GM19328 (cell line): Measurements from ENCODE around the gene TFR2.
"Not testable (repeated sequence)": the region's sequence is repeated elsewhere in the genome, so short reads cannot be mapped to it uniquely, and the experiment has no call there.

Experiments
- ATAC-seq: cut with Tn5 transposase; IDR thresholded peaks from one replicate; pipeline ENCODE4 v1.9.1; 2021; ENCODE audit warnings: mild to moderate bottlenecking, moderate library complexity; ENCODE audit not compliant: unreplicated experiment

The TFR2 gene

DNA sequence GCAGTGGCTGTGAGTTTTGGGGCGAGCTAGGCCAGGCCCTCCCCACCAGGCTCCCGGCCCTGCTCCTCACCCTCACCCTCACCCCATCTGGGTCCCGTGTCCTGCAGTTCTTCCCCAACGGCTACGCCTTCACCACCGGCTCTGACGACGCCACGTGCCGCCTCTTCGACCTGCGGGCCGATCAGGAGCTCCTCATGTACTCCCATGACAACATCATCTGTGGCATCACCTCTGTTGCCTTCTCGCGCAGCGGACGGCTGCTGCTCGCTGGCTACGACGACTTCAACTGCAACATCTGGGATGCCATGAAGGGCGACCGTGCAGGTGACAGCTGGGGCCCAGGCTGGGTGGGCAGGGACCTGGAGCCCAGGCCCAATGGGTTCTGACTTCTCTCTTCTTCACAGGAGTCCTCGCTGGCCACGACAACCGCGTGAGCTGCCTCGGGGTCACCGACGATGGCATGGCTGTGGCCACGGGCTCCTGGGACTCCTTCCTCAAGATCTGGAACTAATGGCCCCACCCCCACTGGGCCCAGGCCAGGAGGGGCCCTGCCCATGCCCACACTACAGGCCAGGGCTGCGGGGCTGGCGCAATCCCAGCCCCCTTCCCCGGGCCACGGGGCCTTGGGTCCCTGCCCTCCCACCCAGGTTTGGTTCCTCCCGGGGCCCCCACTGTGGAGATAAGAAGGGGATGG lies 37.1 kb upstream of the TFR2 start:
- ATAC-seq: no peak

DNA sequence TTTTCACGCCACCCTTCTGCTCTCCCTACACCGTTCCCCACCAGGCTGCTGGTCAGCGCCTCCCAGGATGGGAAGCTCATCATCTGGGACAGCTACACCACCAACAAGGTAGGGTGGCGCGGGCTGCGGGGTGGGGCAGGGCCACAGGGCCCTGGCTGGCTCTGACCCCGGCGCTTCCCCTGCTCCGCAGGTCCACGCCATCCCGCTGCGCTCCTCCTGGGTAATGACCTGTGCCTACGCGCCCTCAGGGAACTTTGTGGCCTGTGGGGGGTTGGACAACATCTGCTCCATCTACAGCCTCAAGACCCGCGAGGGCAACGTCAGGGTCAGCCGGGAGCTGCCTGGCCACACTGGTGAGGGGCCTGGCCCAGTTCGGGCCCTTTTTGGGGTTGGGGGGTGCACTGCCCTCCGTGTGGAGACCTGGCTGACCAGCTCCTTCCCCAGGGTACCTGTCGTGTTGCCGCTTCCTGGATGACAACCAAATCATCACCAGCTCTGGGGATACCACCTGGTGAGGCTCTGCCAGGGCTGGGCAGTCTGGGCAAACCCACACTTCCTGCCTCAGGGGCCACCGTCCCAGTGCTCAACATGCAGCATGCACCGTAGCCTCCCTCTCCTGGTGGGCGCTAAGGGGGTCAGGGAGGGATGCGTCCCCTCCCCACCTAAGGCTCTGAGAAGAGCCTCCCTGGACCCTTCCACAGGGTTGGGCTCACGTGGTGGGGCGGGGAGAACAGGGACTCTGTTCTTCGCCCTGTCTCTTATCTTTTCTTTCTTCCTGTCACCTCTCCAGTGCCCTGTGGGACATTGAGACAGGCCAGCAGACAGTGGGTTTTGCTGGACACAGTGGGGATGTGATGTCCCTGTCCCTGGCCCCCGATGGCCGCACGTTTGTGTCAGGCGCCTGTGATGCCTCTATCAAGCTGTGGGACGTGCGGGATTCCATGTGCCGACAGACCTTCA lies 36.2 kb upstream of the TFR2 start:
- no peak for ATAC-seq

DNA sequence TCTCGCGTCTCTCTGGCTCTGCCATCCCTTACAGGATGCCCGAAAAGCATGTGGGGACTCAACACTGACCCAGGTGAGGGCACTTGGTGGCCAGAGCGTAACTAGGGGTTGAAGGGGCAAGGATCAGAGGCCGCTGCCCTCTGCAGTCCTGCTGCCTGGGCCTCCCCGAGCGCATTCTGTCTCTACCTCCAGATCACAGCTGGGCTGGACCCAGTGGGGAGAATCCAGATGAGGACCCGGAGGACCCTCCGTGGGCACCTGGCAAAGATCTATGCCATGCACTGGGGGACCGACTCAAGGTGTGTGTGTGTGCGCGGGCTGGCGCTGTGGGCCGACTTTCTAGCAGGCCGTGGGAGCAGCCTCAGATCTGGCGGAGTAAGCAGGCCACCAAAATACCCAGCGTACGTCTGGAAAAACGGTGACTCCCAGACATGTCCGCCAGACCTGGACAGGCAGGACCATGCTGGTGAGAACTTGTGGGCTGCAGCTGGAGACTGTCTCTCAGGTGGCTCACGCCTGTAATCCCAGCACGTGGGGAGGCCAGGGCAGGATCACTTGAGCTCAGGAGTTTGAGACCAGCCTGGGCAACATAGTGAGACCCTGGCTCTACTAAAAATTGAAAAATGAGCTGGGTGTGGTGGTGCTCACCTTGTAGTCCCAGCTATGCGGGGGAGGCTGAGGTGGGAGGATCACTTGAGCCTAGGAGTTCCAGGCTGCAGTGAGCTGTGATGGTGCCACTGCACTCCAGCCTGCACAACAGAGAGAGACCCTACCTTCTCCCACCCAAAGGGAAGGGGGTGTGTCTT lies 35.4 kb upstream of the TFR2 start:
- no peak for ATAC-seq

DNA sequence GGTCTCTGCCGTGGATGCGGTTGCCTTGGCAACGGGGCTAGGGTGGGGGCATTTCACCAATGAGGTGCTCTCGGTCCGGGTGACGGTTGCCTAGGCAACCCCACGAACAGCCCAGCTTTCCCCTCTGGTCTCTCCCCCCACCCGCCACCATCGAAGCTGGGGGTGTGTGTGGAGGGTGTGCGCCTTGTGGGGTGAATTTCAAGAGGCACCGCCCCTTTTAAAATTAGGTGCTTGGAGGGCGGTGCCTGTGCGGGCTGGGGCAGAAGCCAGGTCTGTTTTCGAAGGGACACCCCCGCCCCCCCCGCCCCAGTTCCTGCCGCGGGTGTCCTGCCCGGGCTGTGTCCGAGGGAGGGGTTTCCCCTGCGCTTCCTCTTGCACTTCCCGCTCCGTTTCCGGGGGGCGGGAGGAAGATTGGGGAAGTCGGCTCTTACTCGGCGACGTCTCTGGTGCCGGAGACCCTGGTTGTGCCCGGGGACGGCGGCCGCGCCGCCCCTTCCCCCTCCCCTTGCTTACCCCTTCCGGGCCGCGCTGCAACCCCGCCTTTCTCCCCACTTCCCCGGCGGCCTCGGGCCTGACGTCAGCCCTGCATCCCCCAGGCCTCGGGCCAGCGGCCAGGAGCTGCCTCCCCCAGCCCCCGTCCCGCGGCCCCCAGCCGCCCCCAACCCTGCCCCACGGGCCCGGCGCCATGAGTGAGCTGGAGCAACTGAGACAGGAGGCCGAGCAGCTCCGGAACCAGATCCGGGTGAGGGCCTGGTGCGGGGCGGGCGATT lies 34.4 kb upstream of the TFR2 start:
- peak; percentile 36 for ATAC-seq

DNA sequence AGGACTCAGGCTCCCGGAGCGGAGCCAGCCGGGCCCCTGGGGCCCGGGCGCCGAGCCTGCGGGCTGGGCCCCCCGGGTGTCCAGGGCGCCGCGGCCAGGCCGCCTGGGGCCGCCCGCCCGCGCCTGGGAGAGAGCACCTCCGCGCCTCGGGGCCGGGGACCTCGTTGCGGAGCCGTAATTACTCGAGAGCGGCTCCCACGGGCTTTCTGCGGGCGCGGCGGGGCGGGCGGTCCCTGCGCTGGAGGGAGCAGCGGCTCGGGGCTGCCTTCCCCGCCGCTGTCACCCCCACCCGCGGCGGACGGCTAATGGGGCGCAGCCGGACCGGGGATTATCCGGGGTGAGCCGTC lies 33.7 kb upstream of the TFR2 start:
- no peak for ATAC-seq

DNA sequence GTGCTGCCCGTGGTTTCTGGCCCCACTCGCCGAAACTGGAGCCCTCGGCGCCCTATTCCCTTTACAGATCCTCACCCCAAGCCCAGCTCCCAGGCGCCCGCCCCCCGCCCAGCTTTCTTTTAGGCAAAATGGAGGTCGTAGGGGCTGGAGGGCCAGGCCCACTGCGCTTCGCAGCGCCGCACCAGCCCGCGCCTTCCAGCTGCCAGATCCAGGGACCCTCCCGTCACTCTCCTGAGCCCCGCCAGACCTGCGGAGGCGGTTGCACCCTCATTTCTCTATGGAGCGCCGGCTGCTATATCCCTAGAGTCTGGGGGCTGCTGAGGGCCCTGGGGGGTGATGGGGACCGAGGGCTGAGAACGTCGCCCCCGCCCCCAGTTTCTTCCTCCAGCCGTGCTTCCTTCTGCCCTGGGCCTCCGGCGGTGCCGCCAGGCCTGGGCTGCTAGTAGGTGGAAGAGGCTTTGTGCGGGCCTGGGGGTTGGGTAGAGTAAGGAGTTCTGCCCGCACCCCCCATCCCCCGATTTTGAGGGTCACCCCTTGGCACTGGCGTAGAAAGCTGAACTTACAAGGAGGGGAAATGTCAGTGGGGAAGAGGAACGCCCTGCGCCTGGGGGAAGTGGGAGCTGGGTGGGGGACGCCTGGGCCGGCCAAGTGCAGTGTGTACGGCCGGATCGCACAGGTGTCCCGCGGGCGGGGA lies 33.2 kb upstream of the TFR2 start:
- no peak for ATAC-seq

DNA sequence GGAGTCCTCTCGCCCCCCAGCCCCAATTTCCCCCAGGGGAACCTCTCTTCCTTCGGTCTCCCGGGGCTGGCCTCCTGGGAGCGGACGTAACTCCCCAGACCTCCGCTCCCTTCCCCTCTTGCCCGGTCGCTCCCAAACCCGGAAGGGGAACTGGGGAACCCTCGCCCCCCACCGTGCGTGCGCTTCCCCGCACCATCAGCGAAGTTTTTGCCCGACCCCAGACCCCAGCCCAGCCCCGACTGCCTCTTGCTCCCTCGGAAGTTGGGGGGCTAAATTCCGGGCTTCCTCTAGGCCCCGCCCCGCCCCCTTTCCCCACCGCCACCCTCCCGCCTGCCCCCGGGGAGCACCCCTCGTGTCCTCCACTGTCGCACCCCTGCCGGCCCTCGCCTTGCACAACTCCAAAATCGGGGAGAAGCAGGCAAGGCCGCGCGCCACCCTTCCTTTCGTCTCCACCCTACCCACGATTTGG lies 32.6 kb upstream of the TFR2 start:
- ATAC-seq: no peak

DNA sequence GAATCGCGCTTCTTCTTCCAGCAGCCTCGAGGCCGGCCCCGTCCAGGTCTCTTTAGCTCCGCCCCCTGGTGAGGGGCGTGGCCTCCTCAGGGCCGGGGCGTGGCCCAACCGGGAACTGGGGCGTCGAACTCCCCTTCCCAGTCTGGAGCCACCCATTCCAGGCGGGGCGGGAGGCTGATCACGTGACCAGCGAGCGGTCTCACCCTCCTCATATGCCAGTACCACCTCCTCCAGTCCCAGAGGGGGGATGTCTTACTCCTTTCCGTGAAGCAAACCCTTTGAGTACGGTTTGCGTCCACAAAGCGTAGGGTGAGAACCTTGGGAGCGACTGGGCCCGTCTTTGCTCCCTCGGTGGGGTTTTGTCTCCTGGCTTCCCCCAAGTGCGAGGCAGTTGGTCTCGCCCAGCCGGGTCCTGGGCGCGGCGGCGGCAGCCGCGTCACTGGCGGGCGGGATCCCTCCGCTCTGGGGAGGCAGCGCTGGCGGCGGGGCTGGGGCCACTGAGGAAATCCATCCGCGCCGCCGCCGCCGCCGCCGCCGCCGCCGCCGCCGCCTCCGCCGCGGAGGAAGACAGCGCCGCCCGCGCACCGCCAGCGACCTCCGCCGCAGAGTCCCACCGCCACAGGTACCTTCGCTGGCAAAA lies 32.1 kb upstream of the TFR2 start, which contains the start of gene GNB2:
Gene GNB2 (plus strand): TSS at position 439 of the 640 bp plus-strand sequence. CDS start 2,526 bp downstream, outside the sequence.
- ATAC-seq: peak; percentile 60

DNA sequence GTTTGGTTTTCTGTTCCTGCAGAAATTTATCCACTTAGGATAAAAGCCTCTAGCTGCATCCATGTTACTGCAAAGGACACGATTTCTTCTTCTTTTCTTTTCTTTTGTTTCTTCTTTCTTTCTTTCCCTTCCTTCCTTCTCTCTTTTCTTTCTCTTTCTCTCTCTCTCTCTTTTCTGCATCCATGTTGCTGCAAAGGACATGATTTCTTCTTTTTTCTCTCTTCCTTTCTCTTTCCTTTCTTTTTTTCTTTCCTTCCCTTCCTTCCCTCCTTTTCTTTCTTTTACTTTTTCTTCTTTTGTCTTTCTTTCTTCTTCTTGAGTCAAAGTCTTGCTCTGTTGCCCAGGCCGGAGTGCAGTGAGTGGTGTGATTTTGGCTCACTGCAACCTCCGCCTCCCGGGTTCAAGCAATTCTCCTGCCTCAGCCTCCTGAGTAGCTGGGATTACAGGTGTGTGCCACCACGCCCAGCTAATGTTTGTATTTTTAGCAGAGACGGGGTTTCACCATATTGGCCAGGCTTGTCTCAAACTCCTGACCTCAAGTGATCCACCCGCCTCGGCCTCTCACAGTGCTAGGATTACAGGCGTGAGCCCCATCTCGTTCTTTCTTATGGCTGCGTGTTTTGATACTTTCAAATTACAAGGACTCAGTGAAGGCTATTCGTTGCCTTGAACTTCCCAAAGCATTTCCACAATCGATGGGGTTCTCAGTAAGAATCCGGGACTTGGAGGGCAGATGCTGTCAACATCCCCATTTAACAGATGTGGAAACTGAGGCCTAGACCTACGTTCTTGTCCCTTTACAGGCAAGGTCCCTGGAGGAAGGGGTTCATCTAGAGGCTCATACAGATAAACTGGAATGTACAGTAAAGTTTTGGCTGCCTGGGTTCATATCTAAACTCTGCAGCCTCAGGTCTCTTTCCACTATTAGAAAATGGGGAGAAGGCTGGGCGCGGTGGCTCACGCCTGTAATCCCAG lies 30.3 kb upstream of the TFR2 start:
- ATAC-seq: no peak

DNA sequence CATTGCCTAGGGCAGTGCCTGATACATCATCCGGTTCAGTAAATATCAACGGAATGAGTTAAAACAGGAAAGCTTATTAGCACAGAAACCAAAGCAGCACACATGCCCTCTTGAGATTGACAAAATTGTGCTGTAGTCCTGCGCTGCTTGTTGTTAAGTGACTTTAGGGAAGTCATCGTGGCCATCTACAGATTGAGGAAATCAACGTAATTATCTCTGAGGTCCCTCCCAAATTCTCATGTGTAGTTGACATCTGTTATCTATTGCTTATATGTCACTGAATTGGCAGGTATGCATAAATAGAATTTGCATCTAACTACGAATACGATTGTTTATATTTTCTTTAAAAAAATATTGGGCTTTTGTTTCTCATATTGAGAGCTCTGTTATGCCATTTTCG lies 28.7 kb upstream of the TFR2 start:
- ATAC-seq: no peak

DNA sequence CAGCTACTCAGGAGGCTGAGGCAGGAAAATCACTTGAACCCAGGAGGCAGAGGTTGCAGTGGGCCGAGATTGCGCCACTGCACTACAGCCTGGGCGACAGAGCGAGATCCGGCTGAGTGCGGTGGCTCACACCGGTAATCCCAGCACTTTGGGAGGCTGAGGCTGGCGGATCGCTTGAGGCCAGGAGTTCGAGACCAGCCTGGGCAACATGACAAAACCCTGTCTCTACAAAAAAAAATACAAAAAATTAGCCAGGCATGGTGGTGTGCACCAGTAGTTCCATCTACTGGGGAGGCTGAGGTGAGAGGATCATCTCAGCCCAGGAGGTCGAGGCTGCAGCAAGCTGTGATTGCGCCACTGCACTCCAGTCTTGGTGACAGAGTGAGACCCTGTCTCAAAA lies 27.8 kb upstream of the TFR2 start:
- not testable (repeated sequence) for ATAC-seq

DNA sequence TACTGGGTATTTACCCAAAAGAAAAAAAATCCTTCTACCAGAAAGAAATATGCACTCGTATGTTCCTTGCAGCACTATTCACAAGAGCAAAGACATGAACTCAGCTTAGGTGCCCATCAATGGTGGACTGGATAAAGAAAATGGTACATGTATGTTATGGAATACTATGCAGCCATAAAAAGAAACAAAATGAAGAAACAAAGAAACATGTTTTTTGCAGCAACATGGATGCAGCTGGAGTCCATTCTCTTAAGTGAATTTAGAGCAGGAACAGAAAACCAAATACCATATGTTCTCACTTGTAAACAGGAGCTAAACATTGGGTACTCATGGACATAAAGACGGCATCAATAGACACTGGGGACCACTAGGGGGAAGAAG lies 26.7 kb upstream of the TFR2 start:
- ATAC-seq: no peak

DNA sequence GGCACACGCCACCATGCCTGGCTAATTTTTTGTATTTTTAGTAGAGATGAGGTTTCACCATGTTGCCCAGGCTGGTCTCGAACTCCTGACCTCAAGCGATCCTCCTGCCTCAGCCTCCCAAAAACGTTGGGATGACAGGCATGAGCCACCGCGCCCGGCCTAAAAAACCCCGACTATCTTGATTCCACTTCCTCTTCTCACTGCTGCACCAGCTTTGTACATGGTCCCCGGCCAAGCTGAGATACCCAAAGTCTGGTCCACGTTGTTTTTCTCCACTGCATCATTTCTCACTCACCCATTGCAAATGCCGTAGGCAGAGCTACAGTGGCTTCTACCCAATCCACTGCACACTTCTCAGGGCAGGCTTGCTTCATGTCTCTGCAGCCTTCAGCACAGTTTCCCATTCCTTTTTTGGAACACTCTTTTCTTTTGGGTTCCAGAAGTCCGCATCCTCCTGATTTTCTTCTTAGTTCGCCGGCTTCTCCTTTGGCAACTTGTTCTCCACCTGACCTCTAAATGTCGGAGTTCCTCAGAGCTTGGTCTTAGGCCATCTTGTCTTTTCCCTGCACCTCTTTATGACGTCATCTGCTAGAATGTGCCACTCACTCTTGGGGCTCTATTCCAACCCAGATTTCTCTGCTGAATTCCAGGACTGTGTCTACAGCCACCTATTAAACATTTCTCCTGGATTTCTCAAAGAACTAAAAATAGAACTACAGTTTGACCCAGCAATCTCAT lies 26.1 kb upstream of the TFR2 start:
- no peak for ATAC-seq

DNA sequence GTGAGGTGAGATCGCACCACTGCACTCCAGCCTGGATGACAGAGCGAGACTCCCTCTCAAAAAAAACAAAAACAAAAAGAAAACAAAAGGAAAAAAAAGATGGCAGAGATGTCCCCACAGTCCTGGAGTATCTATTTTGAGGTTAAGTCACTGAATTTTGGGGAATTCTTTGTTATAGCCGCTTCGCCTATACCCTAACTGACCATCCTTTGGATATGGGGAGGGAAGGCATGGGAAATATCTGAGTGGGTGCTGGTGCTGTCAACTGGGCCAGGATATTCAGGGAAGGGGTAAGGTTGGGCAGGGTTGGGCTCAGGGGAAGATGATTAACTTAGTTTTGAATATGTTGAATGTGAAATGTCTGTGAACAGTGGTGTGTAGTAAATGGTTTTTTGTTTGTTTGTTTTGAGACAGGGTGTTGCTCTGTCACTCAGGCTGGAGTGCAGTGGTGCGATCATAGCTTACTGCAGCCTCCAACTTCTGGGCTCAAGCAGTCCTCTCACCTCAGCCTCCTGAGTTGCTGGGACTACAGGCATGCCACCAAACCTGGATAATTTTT lies 23.9 kb upstream of the TFR2 start:
- no peak for ATAC-seq

DNA sequence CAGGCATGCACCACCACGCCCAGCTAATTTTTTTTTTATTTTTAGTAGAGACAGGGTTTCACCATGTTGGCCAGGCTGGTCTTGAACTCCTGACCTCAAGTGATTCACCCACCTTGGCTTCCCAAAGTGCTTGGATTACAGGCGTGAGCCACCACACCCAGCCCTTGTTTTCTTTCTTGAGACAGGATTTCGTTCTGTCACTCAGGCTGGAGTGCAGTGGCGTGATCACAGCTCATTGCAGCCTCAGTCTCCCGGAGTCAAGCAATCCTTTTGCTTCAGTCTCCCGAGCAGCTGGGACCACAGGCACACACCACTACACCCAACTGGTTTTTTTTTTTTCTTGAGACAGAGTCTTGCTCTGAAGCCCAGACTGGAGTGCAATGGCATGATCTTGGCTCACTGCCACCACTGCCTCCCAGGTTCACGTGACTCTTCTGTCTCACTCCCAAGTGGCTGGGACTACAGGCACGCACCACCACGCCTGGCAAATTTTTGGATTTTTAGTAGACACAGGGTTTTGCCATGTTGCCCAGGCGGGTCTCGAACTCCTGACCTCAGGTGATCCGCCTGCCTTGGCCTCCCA lies 20.9 kb upstream of the TFR2 start:
- ATAC-seq: not testable (repeated sequence)

DNA sequence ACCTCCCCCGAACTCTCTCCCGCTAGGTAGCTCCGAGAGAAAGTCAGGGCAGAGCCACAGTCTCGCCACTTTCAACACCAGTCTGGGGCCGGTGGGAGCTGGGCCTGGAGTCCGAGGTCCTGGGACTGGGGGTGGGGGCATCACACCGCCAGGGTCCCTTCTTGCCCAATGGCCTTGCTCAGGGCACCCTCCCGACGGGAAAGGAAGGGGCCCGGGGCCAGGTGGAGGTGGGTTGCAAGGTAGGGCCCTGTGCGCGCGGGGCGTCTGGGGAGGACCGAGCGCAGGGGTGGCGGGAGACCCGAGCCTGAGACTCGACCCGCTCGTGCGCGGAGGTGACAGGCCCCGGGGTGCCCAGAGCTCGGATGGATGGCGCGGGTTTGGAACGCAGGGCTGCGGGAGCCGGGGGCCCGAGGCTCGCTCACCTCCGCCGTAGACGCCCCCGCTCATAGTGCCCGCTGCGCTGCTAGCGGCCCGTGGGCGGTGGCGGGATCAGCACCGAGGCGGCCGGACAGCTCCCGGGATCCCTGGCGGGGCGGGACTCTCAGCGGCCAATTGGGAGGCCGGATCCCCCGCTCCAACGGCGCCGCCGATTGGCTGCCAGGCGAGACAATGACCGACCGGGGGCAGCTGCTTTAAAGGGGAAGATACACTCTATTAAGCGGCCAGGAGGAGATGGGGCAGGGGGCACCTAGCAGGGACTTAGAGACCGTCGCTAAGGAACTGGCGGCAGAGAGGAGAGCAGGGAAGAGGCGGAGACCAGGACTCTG lies 14.7 kb upstream of the TFR2 start, which contains the start of gene ACTL6B:
Gene ACTL6B (minus strand): TSS at position 541 of the 767 bp plus-strand sequence. CDS start 94 bp downstream, at position 447.
- ATAC-seq: no peak
